NCI-H1694 (cell line): Measurements from ENCODE around the gene COL4A1.

Experiments used
- DNase-seq: peaks from one replicate; lab custom pipeline; 2025; lab: John Stamatoyannopoulos, UW

The COL4A1 gene

GRCh38 chr13:110220471-110220870 lies 86.5 kb downstream of the COL4A1 start:
- no peak for DNase-seq

GRCh38 chr13:110218581-110219201 lies 88.3 kb downstream of the COL4A1 start:
- no peak for DNase-seq

- DNase-seq = no peak
Measured at GRCh38 chr13:110217811-110218210, 89.1 kb downstream of the COL4A1 start.

- DNase-seq = no peak
Measured at GRCh38 chr13:110217085-110217484, 89.9 kb downstream of the COL4A1 start.

- DNase-seq = no peak
Measured at GRCh38 chr13:110216398-110217041, 90.4 kb downstream of the COL4A1 start.

GRCh38 chr13:110216006-110216397 lies 91.0 kb downstream of the COL4A1 start:
- DNase-seq = no peak

GRCh38 chr13:110215606-110216005 lies 91.4 kb downstream of the COL4A1 start:
- no peak for DNase-seq

- no peak for DNase-seq
Measured at GRCh38 chr13:110214637-110215036, 92.3 kb downstream of the COL4A1 start.

- no peak for DNase-seq
Measured at GRCh38 chr13:110213461-110214074, 93.4 kb downstream of the COL4A1 start.

GRCh38 chr13:110212529-110212928 lies 94.4 kb downstream of the COL4A1 start:
- no peak for DNase-seq

GRCh38 chr13:110211735-110212134 lies 95.2 kb downstream of the COL4A1 start:
- DNase-seq = no peak

GRCh38 chr13:110211046-110211445 lies 95.9 kb downstream of the COL4A1 start:
- no peak for DNase-seq

- DNase-seq = no peak
Measured at GRCh38 chr13:110210604-110210985, 96.4 kb downstream of the COL4A1 start.

- no peak for DNase-seq
Measured at GRCh38 chr13:110209950-110210603, 96.9 kb downstream of the COL4A1 start.

- DNase-seq = no peak
Measured at GRCh38 chr13:110208116-110208515, 98.8 kb downstream of the COL4A1 start.

- no peak for DNase-seq
Measured at GRCh38 chr13:110206996-110207395, 100.0 kb downstream of the COL4A1 start.

- no peak for DNase-seq
Measured at GRCh38 chr13:110206185-110206584, 100.8 kb downstream of the COL4A1 start.

GRCh38 chr13:110201114-110201513 lies 105.8 kb downstream of the COL4A1 start:
- no peak for DNase-seq

GRCh38 chr13:110200276-110200870 lies 106.6 kb downstream of the COL4A1 start:
- no peak for DNase-seq

- DNase-seq = no peak
Measured at GRCh38 chr13:110199046-110199831, 107.7 kb downstream of the COL4A1 start.

- DNase-seq = no peak
Measured at GRCh38 chr13:110197471-110197870, 109.5 kb downstream of the COL4A1 start.

GRCh38 chr13:110197026-110197425 lies 109.9 kb downstream of the COL4A1 start:
- DNase-seq = no peak
